Activated CD4-positive, alpha-beta memory T cell treated with anti-CD3 and anti-CD28 coated beads, Interleukin-2, amount 10 ng/mL, durations not matched to agents 7 days and 5 days (primary cell): Measurements from ENCODE around the gene CHAD. TPM values are rescaled to one million over a fixed set of nuclear protein-coding genes. Genes with fewer than 3 reads are reported as not detected.

Experiments used
- CTCF ChIA-PET: fragments of 350-600 bp; sonication (Branson Sonifier 250); formaldehyde crosslinking; loops from one replicate; lab custom pipeline; 2021; ENCODE audit warnings: antibody characterized with exemption, inconsistent platforms; lab: Charles Lee
- POLR2A ChIA-PET: fragments of 350-600 bp; sonication (Branson Sonifier 250); formaldehyde crosslinking; loops from one replicate; lab custom pipeline; 2021; ENCODE audit warnings: antibody characterized with exemption; lab: Charles Lee
- DNase-seq: peaks from one replicate; pipeline ENCODE4 v3.0.0-alpha.2; 2020
- H3K27ac Mint-ChIP-seq: one replicate; pipeline ENCODE4 v1.8.0; 2021; ENCODE audit warnings: mild to moderate bottlenecking, mixed read lengths
- H3K27me3 Mint-ChIP-seq: one replicate; pipeline ENCODE4 v1.8.0; 2021; ENCODE audit warnings: mixed read lengths
- H3K36me3 Mint-ChIP-seq: one replicate; pipeline ENCODE4 v1.8.0; 2021; ENCODE audit warnings: low read depth, mixed read lengths
- H3K4me1 Mint-ChIP-seq: one replicate; pipeline ENCODE4 v1.8.0; 2021; ENCODE audit warnings: mixed read lengths
- H3K4me3 Mint-ChIP-seq: one replicate; pipeline ENCODE4 v1.8.0; 2021; ENCODE audit warnings: mild to moderate bottlenecking, mixed read lengths
- H3K9me3 Mint-ChIP-seq: one replicate; pipeline ENCODE4 v1.8.0; 2021; ENCODE audit warnings: mixed read lengths
- total RNA-seq, 2 experiments: library from RNA; stranded (reverse); gene quantifications; one replicate each; pipeline ENCODE4 v1.2.3, GENCODE V29; 2021

Gene CHAD
- total RNA-seq, 2 experiments from 2014 or later = not detected

DNA sequence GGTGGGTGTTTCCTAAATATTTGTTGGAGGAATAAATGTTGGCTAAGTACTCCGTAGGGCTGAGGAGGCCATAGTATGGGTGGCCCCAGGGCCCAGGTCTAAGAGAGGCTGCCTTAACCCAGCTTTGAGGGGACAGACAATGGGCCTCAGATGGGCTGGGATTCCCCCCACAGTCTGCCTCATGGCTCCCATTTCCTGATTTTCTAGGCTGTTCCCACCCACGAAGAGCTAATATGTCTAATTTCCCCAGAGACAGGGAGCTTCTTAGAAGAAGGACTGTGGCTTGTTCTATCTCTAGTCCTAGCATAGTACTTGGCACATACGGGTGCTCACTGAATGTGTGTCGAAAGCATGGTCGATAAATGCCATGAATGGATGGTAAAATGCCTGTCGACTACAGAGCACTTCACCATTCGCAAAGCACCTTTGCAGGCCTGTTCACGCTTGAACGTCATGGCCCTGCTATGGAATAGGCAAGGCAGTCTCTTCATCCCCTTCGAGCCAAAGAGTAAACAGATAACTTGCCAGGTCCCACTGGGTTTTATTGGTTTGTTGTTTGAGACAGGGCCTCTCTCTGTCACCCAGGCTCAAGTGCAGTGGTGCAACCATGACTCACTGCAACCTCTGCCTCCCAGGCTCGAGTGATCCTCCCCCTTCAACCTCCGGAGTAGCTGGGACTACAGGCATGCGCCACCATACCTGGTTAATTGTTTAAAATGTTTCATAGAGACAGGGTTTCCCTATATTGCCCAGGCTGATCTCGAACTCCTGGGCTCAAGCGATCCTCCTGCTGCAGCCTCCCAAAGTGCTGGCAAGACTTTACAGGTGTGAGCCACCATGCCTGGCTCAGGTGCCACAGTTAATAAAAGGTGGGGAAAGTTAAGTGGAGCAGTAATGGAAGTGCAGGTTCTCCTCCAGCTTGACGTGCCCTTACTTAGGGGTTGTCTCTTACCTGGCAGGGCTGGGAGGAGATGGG, 9.7 kb downstream of the CHAD start:
- Mint-ChIP-seq H3K36me3 (no peaks in the 10 kb centered on the region), H3K9me3 (no peaks in the 10 kb centered on the region), H3K27me3 (no peaks in the 10 kb centered on the region), H3K4me3 (no peak overlapping the region), H3K27ac (no peak overlapping the region), H3K4me1 (no peaks in the 10 kb centered on the region)
- no peak for DNase-seq
- ChIA-PET CTCF (no interaction called here), POLR2A (no interaction called here)

DNA sequence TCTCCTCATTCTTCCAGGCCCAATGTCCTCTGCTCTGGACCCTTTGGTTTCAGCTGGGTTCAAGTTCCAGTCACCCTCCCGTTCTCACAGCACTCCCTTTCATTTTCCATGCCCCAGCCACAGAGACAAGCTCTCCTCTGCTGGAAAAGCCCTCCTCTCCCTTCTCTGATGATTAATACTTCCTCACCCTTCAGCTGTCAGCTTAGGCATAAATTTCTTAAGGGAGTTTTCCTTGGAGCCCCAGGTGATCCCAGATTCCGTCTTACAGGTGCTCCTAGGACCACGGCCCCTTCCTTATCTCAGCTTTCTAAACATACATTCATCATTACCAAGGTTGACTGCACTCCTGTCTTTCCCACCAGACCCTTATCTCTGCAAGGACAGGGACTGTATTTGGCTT, 10.4 kb downstream of the CHAD start:
- no peak for DNase-seq
- ChIA-PET POLR2A (no interaction called here), CTCF (no interaction called here)
- no peak overlapping the region for H3K4me3 Mint-ChIP-seq
- no peak overlapping the region for H3K27ac Mint-ChIP-seq
- H3K9me3 Mint-ChIP-seq = no peaks in the 10 kb centered on the region
- no peaks in the 10 kb centered on the region for H3K27me3 Mint-ChIP-seq
- H3K36me3 Mint-ChIP-seq = no peaks in the 10 kb centered on the region
- H3K4me1 Mint-ChIP-seq = no peaks in the 10 kb centered on the region

DNA sequence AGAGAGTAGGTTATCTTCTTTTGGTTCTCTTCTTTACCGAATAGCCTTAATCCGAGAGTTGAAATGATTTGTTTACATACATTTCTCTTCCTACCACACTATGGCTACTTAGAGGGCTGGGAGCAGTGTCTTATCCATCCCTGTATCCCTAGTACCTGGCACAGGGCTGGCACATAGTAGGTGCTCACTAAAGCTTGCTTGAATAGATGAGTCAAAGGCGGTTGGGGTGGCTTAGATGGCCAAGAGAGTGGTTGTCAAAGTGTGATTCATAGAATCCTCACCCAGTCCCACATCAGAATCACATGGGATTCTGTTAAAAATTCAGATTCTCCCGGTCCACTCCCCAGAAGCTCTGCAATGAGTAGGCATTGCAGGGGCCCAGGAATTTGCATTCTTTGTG, 11.1 kb downstream of the CHAD start:
- CTCF ChIA-PET = no interaction called here
- Mint-ChIP-seq H3K27ac (no peak overlapping the region), H3K27me3 (no peaks in the 10 kb centered on the region), H3K36me3 (no peaks in the 10 kb centered on the region), H3K9me3 (no peaks in the 10 kb centered on the region), H3K4me1 (peaks cover 5% of the 10 kb centered on the region), H3K4me3 (no peak overlapping the region)
- no peak for DNase-seq
- POLR2A ChIA-PET = no interaction called here

DNA sequence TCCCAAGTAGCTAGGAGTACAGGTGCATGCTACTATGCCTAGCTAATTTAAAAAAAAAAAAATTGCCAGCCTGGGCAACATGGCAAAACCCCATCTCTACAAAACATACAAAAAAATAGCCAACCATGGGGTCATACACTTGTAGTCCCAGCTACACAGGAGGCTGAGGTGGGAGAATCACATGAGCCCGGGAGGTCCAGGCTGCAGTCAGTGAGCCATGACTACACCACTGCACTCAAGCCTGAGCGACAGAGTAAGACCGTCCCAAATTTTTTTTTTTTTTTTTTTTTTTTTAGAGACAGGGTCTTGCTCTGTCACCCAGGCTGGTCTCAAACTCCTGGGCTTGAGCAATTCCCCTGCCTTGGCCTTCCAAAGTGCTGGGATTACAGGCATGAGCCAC, 14.8 kb downstream of the CHAD start:
- no peak for DNase-seq
- POLR2A ChIA-PET = interaction anchor here (0.9 kb wide), 1 partner anchor 57 kb away, joined by 3 read pairs; the partner anchor contains the start of gene LRRC59
- CTCF ChIA-PET = no interaction called here

DNA sequence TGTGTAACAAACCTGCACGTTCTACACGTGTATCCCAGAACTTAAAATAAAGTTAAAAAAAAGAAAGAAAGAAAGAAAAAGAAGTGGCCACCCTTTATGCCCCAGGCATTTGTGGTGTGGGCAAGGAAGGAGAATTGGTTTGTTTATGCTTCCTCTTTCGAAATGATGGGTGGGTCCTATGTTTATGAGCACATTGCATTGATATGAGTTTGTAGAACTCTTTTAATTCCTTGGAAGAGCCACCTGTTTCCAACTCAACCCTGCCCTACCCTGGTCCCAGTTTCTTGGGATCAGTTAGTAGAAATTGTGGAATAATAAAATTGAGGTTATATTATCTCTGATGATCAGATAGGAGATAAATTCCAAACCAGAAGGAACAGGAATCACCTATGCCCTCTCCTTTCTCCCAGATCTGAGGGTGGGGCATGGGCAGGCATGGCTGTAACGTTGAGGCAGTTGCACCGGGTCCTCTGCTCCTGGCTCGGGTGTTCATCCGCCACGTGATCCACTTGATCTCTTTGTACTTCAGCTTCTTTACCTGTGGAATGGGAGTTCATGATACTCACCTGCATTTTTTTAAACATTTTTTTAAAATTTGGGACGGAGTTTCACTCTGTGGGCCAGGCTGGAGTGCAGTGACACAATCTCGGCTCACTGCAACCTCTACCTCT, 15.9 kb downstream of the CHAD start:
- H3K27ac Mint-ChIP-seq = no peak overlapping the region
- no peak overlapping the region for H3K4me3 Mint-ChIP-seq
- H3K9me3 Mint-ChIP-seq = no peaks in the 10 kb centered on the region
- DNase-seq = no peak
- CTCF ChIA-PET = interaction anchor here (1.1 to 1.6 kb wide), 2 partner anchors 9 to 48 kb away, joined by 3 to 5 read pairs; no protein-coding TSS in a partner anchor
- H3K4me1 Mint-ChIP-seq = peaks cover 10% of the 10 kb centered on the region
- H3K27me3 Mint-ChIP-seq = no peaks in the 10 kb centered on the region
- POLR2A ChIA-PET = no interaction called here
- H3K36me3 Mint-ChIP-seq = peaks cover 2% of the 10 kb centered on the region

More for the DNA sequence above, 14.8 kb downstream of the CHAD start:
- Mint-ChIP-seq H3K4me1 (peaks cover 10% of the 10 kb centered on the region), H3K27ac (no peak overlapping the region), H3K4me3 (no peak overlapping the region), H3K9me3 (no peaks in the 10 kb centered on the region), H3K36me3 (peaks cover 2% of the 10 kb centered on the region), H3K27me3 (no peaks in the 10 kb centered on the region)

DNA sequence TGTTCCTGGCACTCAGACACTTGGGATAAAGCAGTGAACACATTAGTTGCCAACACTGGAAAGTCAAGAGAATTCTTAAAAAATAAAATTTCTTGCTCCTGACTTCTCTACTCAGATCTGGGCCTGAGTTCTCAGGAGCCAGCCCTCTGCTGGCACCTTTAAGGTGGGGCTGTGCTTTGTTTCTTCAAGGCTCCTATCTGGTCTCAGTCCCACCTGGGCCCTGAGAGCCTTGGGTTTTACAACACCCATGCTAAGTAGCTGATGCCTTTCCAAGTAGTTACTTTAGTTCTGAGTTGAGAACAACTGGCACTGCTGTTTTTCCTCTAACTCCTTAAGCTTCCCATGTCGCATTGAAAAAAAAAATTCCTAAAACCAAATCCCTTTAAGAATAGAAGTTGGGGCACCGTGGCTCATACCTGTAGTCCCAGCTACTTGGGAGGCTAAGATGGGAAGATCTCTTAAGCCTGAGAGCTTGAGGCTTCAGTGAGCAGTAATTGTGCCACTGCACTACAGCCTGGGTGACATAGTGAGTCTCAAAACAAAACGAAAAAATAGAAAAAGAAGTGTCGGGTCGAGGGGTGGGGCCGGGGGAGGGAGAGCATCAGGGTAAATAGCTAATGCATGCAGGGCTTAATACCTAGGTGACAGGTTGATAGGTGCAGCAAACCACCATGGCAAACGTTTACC, 16.6 kb downstream of the CHAD start:
- H3K27me3 Mint-ChIP-seq = no peaks in the 10 kb centered on the region
- H3K4me1 Mint-ChIP-seq = peaks cover 10% of the 10 kb centered on the region
- no peaks in the 10 kb centered on the region for H3K9me3 Mint-ChIP-seq
- ChIA-PET POLR2A (no interaction called here), CTCF (interaction anchor here (0.6 to 1.6 kb wide), 2 partner anchors 49 to 198 kb away, joined by 4 to 5 read pairs; no protein-coding TSS in a partner anchor)
- H3K36me3 Mint-ChIP-seq = peaks cover 2% of the 10 kb centered on the region
- no peak for DNase-seq
- no peak overlapping the region for H3K4me3 Mint-ChIP-seq
- no peak overlapping the region for H3K27ac Mint-ChIP-seq

DNA sequence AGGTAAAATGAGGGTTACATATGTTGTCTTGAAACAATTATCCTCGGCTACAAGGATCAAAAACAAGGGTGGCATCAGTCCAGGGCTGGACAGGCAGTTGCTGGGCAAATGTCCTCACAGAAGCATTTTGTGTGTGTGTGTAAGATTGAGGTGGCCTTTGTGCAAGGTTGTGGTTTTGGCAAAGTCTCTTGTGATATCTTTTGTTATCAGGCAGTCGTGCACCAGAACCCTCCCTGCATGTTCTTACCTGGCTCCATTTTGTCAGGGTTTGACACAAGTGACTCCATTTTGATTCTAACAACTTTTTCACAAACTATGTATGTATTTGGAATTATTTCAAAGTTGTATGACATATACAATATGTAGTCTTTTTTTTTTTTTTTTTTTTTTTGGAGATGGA, 20.0 kb downstream of the CHAD start:
- no peak overlapping the region for H3K27ac Mint-ChIP-seq
- H3K4me3 Mint-ChIP-seq = no peak overlapping the region
- ChIA-PET CTCF (no interaction called here), POLR2A (no interaction called here)
- no peaks in the 10 kb centered on the region for H3K9me3 Mint-ChIP-seq
- H3K4me1 Mint-ChIP-seq = peaks cover 10% of the 10 kb centered on the region
- no peak for DNase-seq
- no peaks in the 10 kb centered on the region for H3K27me3 Mint-ChIP-seq
- peaks cover 2% of the 10 kb centered on the region for H3K36me3 Mint-ChIP-seq

DNA sequence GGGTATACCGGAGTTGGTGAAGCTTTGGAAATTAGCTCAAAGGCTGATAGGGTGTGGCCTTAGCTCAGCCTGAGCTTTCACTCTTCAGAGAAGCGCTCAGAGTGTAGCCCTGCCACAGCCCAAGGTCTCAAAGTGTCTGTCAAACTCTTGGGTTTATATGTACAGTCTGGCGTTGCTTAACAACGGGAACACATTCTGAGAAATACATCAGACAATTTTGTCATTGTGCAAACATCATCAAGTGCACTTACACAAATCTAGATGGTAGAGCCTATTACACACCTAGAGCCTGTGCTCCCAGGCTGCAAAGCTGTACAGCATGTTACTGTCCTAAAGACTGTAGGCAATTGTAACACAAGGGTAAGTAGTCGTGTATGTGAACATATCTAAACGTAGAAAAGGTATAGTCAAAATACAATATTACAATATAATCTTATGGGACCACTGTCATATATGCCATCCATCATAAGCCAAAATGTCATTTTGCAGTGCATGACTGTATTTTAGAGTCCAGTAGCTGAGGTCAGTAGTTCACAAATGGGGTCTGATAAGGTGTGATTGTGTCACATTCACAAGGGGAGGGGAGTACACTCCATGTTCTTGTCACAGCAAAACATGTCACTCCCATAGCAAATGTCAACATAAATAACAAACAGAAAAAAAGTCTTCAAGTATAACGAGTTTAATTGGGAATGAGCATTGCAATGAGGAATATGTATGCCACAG, 20.6 kb downstream of the CHAD start:
- ChIA-PET POLR2A (no interaction called here), CTCF (interaction anchor here (0.6 kb wide), 1 partner anchor 53 kb away, joined by 3 read pairs; no protein-coding TSS in a partner anchor)
- Mint-ChIP-seq H3K27ac (no peak overlapping the region), H3K4me3 (no peak overlapping the region), H3K9me3 (no peaks in the 10 kb centered on the region), H3K27me3 (no peaks in the 10 kb centered on the region), H3K4me1 (peaks cover 10% of the 10 kb centered on the region), H3K36me3 (peaks cover 2% of the 10 kb centered on the region)
- DNase-seq = no peak

DNA sequence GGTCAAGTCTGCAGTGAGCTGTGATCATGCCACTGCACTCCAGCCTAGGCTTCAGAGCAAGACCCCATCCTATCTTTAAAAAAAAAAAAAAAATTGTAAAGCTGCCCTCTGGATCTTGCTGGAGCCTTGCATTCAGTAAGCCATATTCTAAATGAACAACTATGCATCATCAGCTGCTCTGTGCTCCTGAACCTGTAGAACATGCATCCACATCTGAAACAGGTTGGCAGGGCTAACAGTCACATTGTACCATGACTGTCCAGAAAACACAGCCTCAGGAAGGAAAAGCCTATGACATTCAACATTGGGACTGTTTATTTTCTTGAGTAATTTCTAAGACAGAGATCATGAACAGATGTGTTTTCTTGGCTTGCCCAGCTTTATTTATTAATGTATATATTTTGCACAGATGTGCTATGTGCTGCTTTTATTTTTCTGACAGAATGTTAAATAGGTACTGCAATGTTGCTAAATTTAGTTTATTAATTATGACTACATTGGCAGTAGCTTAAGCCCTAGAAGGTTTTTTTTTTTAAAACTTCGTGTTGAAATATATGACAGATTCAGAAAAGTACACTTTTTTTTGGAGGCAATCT, 22.9 kb downstream of the CHAD start:
- H3K4me1 Mint-ChIP-seq = no peaks in the 10 kb centered on the region
- no peaks in the 10 kb centered on the region for H3K27me3 Mint-ChIP-seq
- peaks cover 2% of the 10 kb centered on the region for H3K36me3 Mint-ChIP-seq
- H3K9me3 Mint-ChIP-seq = no peaks in the 10 kb centered on the region
- CTCF ChIA-PET = interaction anchor here (0.6 kb wide), 1 partner anchor 577 kb away, joined by 3 read pairs; no protein-coding TSS in a partner anchor
- POLR2A ChIA-PET = interaction anchor here (0.6 kb wide), 1 partner anchor 97 kb away, joined by 3 read pairs; no protein-coding TSS in a partner anchor
- DNase-seq = no peak
- H3K4me3 Mint-ChIP-seq = no peak overlapping the region
- no peak overlapping the region for H3K27ac Mint-ChIP-seq

DNA sequence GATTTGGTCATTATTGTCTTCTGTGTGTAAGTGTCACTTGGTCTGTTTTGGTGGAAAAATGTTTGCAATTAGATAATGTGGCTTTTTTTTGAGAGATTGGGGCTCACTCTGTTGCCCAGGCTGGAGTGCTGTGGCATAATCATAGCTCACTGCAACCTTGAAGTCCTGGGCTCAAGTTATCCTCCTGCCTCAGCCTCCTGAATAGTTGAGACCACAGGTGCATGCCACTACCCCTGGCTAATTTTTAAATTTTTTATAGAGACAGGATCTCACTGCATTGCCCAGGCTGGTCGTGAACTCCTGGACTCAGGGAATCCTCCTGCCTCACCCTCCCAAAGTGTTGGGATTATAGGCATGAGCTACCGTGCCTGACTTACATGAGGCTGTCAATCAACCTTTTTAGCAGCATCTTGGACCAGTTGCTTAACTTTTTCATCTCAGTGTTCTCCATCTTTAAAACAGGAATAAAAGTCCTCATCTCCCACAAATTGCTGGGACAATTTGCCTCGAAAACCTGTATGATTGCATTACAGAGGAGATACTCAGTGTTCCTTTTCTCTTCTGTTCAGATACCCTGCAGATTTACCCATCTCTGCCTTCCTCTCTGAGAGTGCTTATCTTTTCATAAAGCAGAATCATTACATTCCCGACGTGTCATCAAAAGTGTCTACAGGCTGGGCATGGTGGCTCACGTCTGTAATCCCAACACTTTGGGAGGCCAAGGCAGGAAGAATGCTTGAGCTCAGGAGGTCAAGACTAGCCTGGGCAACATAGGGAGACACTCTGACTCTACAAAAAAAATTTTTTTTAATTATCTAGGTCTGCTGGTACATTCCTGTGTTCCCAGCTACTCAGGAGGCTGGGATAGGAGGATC, 23.6 kb downstream of the CHAD start:
- no peaks in the 10 kb centered on the region for H3K27me3 Mint-ChIP-seq
- no peak overlapping the region for H3K4me3 Mint-ChIP-seq
- no peak for DNase-seq
- ChIA-PET CTCF (interaction anchor here (0.6 to 2.1 kb wide), 2 partner anchors 48 to 577 kb away, joined by 3 to 8 read pairs; partner anchors contain the start of gene LRRC59), POLR2A (no interaction called here)
- no peaks in the 10 kb centered on the region for H3K9me3 Mint-ChIP-seq
- H3K36me3 Mint-ChIP-seq = peaks cover 2% of the 10 kb centered on the region
- no peaks in the 10 kb centered on the region for H3K4me1 Mint-ChIP-seq
- no peak overlapping the region for H3K27ac Mint-ChIP-seq

DNA sequence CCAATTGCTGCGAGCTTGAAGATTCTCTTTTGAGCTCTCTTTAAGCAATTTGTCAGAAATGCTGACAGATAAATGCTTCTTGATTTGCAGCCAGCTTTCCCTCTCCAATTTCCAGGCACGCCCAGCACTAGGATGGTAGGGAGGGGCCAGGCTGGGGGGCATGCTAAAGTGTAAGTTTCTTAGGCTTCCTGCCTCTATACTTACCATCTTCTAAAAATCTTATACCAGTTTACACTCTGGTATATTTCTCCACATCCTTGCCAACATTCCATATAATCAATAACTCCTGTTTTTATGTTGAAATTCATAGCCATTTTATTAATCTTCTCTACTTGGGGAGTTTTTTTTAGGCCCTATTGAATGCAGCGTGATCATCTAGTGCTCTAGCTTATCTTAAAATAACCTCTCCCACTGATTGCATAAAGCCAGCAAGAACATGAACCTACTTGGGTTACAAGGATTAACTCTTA, 25.1 kb downstream of the CHAD start:
- no peaks in the 10 kb centered on the region for H3K4me1 Mint-ChIP-seq
- H3K9me3 Mint-ChIP-seq = no peaks in the 10 kb centered on the region
- no peak overlapping the region for H3K4me3 Mint-ChIP-seq
- ChIA-PET CTCF (interaction anchor here (1.1 to 2.1 kb wide), 3 partner anchors 9 to 81 kb away, joined by 3 to 8 read pairs (median 8); partner anchors contain the start of gene LRRC59), POLR2A (no interaction called here)
- no peak overlapping the region for H3K27ac Mint-ChIP-seq
- H3K27me3 Mint-ChIP-seq = no peaks in the 10 kb centered on the region
- no peaks in the 10 kb centered on the region for H3K36me3 Mint-ChIP-seq
- DNase-seq = no peak
